MM.1S (cell line): ENCODE data around the gene TCHP.

Experiments
- DNase-seq: peaks from one replicate; pipeline ENCODE4 v3.0.0-alpha.2; 2015
- H2AFZ ChIP-seq: fragments of 300-600 bp; sonication (generic); 2 replicates; pipeline ENCODE4 v1.6.0; 2016; ENCODE audit warnings: antibody characterized with exemption, low read length
- H3F3A ChIP-seq: fragments of 300-600 bp; sonication (generic); 2 replicates; pipeline ENCODE4 v1.6.1; 2016; ENCODE audit warnings: mild to moderate bottlenecking, antibody characterized with exemption, low read length, moderate library complexity, mixed read lengths; ENCODE audit not compliant: insufficient read depth
- H3K27ac ChIP-seq: fragments of 300-600 bp; sonication (generic); 2 replicates; pipeline ENCODE4 v1.5.1; 2016; ENCODE audit warnings: mild to moderate bottlenecking, low read length
- H3K27me3 ChIP-seq: fragments of 300-600 bp; sonication (generic); replicated peaks from 2 replicates; pipeline ENCODE4 v1.6.0; 2016; ENCODE audit warnings: low read length; ENCODE audit not compliant: insufficient read depth
- H3K36me3 ChIP-seq: fragments of 300-600 bp; sonication (generic); replicated peaks from 2 replicates; pipeline ENCODE4 v1.6.1; 2016; ENCODE audit warnings: mild to moderate bottlenecking, low read length, mixed read lengths; ENCODE audit not compliant: insufficient read depth
- H3K4me1 ChIP-seq: fragments of 300-600 bp; sonication (generic); 2 replicates; pipeline ENCODE4 v1.6.1; 2016; ENCODE audit warnings: low read length, mixed read lengths
- H3K4me2 ChIP-seq: fragments of 300-600 bp; sonication (generic); 2 replicates; pipeline ENCODE4 v1.6.0; 2016; ENCODE audit warnings: low read depth, low read length
- H3K4me3 ChIP-seq: fragments of 300-600 bp; sonication (generic); 2 replicates; pipeline ENCODE4 v1.5.1; 2016; ENCODE audit warnings: low read length, mixed read lengths
- H3K79me2 ChIP-seq: fragments of 300-600 bp; sonication (generic); 2 replicates; pipeline ENCODE4 v1.6.1; 2016; ENCODE audit warnings: mixed run types, low read length, mixed read lengths
- H3K9ac ChIP-seq: fragments of 300-600 bp; sonication (generic); 2 replicates; pipeline ENCODE4 v1.6.1; 2016; ENCODE audit warnings: low read length, mixed read lengths
- H3K9me2 ChIP-seq: fragments of 300-600 bp; sonication (generic); replicated peaks from 2 replicates; pipeline ENCODE4 v1.6.1; 2016; ENCODE audit warnings: mild to moderate bottlenecking, low read length, mixed read lengths; ENCODE audit not compliant: insufficient read depth
- H3K9me3 ChIP-seq: fragments of 300-600 bp; sonication (generic); replicated peaks from 2 replicates; pipeline ENCODE4 v1.6.1; 2016; ENCODE audit warnings: mild to moderate bottlenecking, low read length, mixed read lengths; ENCODE audit not compliant: insufficient read depth
- H4K20me1 ChIP-seq: fragments of 300-600 bp; sonication (generic); 2 replicates; pipeline ENCODE4 v1.6.1; 2016; ENCODE audit warnings: mild to moderate bottlenecking, low read length, moderate library complexity, mixed read lengths; ENCODE audit not compliant: insufficient read depth
- CTCF ChIP-seq: fragments of 300-600 bp; sonication (generic); IDR thresholded peaks from 2 replicates; pipeline ENCODE4 v1.5.1; 2016; ENCODE audit warnings: antibody characterized with exemption, low read length, mixed read lengths
- EZH2 ChIP-seq: fragments of 300-600 bp; sonication (generic); optimal IDR thresholded peaks from 2 replicates; pipeline ENCODE3; 2017; ENCODE audit warnings: low read depth, mild to moderate bottlenecking, antibody characterized with exemption, low read length, mixed read lengths
- EZH2phosphoT487 ChIP-seq: fragments of 300-600 bp; sonication (generic); IDR thresholded peaks from 2 replicates; pipeline ENCODE4 v1.6.1; 2018; ENCODE audit warnings: antibody characterized with exemption, low read length

The TCHP gene

GRCh38 chr12:109961612-109962011, 61.5 kb downstream of the TCHP start:
- no peaks in the 10 kb centered on the region; the same call in 1 of the 2 replicates for H3K36me3 ChIP-seq
- no peaks in the 10 kb centered on the region for H3K27me3 ChIP-seq
- no peak for DNase-seq
- H3K9me3 ChIP-seq, result no peaks in the 10 kb centered on the region
- H3K4me2 ChIP-seq, result no peak overlapping the region
- H3F3A ChIP-seq, result no peaks in the 10 kb centered on the region
- no peaks in the 10 kb centered on the region for H3K4me1 ChIP-seq
- no peak overlapping the region for H3K27ac ChIP-seq
- H3K9ac ChIP-seq, result no peak overlapping the region
- H3K9me2 ChIP-seq, result no peaks in the 10 kb centered on the region
- TF ChIP-seq EZH2 (no peak), EZH2phosphoT487 (no peak), CTCF (no peak)
- no peaks in the 10 kb centered on the region for H3K79me2 ChIP-seq
- no peak overlapping the region for H2AFZ ChIP-seq
- no peaks in the 10 kb centered on the region for H4K20me1 ChIP-seq
- H3K4me3 ChIP-seq, result no peak overlapping the region

- H3K4me1 ChIP-seq, result no peaks in the 10 kb centered on the region
- H3K4me2 ChIP-seq, result no peak overlapping the region
- H3K27ac ChIP-seq, result no peak overlapping the region
- no peaks in the 10 kb centered on the region for H3K9me3 ChIP-seq
- H3K9me2 ChIP-seq, result no peaks in the 10 kb centered on the region
- H4K20me1 ChIP-seq, result no peaks in the 10 kb centered on the region
- TF ChIP-seq EZH2phosphoT487 (no peak), CTCF (no peak), EZH2 (no peak)
- no peaks in the 10 kb centered on the region for H3K79me2 ChIP-seq
- H3K27me3 ChIP-seq, result no peaks in the 10 kb centered on the region
- H3K9ac ChIP-seq, result no peak overlapping the region
- DNase-seq, result no peak
- H2AFZ ChIP-seq, result no peak overlapping the region
- H3K36me3 ChIP-seq, result no peaks in the 10 kb centered on the region; the same call in 1 of the 2 replicates
- H3F3A ChIP-seq, result no peaks in the 10 kb centered on the region
- no peak overlapping the region for H3K4me3 ChIP-seq
These were observed 62.3 kb downstream of the TCHP start for GRCh38 chr12:109962398-109962797.

- Histone ChIP-seq H3K4me1 (no peaks in the 10 kb centered on the region), H3K4me3 (no peak overlapping the region), H3K9ac (no peak overlapping the region), H3F3A (no peaks in the 10 kb centered on the region), H3K9me3 (no peaks in the 10 kb centered on the region), H3K9me2 (no peaks in the 10 kb centered on the region), H3K4me2 (no peak overlapping the region), H3K36me3 (no peaks in the 10 kb centered on the region; the same call in 1 of the 2 replicates), H3K27ac (no peak overlapping the region), H3K27me3 (no peaks in the 10 kb centered on the region), H3K79me2 (no peaks in the 10 kb centered on the region), H4K20me1 (no peaks in the 10 kb centered on the region), H2AFZ (no peak overlapping the region)
- TF ChIP-seq EZH2 (no peak), EZH2phosphoT487 (no peak), CTCF (no peak)
- DNase-seq, result no peak
These were observed 63.3 kb downstream of the TCHP start for GRCh38 chr12:109963330-109963729.
